Bronchial epithelial cell (primary cell): ENCODE results near the gene C11orf68. TPM values are rescaled to one million over a fixed set of nuclear protein-coding genes. Genes with fewer than 3 reads are reported as not detected.
"Not testable (repeated sequence)": the region's sequence is repeated elsewhere in the genome, so short reads cannot be mapped to it uniquely, and the experiment has no call there.

Experiments used
- DNase-seq: peaks from one replicate; pipeline ENCODE4 v3.0.0-alpha.2; 2010; ENCODE audit warnings: low read depth
- FAIRE-seq: peaks from 2 replicates; lab custom pipeline; 2011; peaks lifted over from hg19 to GRCh38; lab: Jason Lieb, UNC
- H3K27me3 ChIP-seq: 2 replicates; pipeline ENCODE4 v1.5.1; 2011; ENCODE audit warnings: low read length; ENCODE audit not compliant: control insufficient read depth, insufficient read depth
- H3K36me3 ChIP-seq: 2 replicates; pipeline ENCODE4 v1.5.1; 2011; ENCODE audit warnings: low read length; ENCODE audit not compliant: control insufficient read depth, insufficient read depth
- H3K4me3 ChIP-seq: 2 replicates; pipeline ENCODE4 v1.5.1; 2011; ENCODE audit warnings: mild to moderate bottlenecking, low read depth, low read length, control low read depth
- total RNA-seq: library from RNA; depleted of rRNA; stranded (reverse); fragments of >200 nt; gene quantifications from 2 replicates; pipeline ENCODE4 v1.2.1, GENCODE V29; 2014
- TF ChIP-seq, protein P1 (sequence below): IDR thresholded peaks from 2 replicates; pipeline ENCODE4 v1.5.1; 2011; ENCODE audit warnings: mild to moderate bottlenecking, moderate library complexity, low read length, control low read depth, inconsistent platforms; ENCODE audit not compliant: insufficient read depth, severe bottlenecking

C11orf68 gene
- total RNA-seq, 1 donor from 2014 or later = 8.4 TPM

DNA sequence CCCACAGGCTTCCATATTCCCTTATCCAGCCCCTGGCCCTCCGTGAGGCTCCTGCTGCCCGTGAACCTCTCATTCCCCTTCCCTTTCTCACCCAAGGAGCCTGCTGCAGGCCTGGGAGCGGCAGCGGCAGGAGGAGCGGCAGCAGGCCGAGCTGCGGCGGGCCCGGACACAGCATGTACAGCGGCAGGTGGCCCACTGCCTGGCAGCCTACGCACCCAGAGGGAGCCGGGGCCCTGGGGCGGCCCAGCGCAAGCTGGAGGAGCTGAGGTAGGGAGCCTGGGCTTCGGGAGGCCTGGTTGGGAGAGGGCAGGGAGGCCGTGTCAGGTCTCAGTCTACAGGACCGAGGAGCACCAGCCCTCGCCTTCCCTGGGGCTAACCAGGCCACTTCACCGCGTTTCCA is 34.6 kb upstream of the C11orf68 start:
- Histone ChIP-seq H3K4me3 (no peak overlapping the region), H3K27me3 (no peaks in the 10 kb centered on the region), H3K36me3 (no peaks in the 10 kb centered on the region)
- DNase-seq (no peak), FAIRE-seq (no peak)
- TF ChIP-seq, protein P1, sequence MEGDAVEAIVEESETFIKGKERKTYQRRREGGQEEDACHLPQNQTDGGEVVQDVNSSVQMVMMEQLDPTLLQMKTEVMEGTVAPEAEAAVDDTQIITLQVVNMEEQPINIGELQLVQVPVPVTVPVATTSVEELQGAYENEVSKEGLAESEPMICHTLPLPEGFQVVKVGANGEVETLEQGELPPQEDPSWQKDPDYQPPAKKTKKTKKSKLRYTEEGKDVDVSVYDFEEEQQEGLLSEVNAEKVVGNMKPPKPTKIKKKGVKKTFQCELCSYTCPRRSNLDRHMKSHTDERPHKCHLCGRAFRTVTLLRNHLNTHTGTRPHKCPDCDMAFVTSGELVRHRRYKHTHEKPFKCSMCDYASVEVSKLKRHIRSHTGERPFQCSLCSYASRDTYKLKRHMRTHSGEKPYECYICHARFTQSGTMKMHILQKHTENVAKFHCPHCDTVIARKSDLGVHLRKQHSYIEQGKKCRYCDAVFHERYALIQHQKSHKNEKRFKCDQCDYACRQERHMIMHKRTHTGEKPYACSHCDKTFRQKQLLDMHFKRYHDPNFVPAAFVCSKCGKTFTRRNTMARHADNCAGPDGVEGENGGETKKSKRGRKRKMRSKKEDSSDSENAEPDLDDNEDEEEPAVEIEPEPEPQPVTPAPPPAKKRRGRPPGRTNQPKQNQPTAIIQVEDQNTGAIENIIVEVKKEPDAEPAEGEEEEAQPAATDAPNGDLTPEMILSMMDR = no peak

DNA sequence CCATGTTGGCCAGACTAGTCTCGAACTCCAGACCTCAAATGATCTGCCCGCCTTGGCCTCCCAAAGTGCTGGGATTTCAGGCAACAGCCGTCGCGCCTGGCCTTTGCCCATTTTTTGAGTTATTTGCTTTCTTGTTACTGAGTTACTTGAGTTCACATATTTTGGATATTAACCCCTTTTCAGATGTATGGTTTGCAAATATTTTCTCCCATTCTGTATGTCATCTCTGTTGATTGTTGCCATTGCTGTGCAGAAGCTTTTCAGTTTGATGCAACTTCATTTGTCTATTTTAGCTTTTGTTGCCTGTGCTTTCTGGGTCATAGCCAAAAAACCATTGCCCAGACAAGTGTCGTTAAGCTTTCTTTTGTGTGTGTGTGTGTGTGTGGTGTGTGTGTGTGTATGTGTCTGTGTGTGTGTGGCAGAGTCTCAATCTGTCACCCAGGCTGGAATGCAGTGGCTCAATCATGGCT is 33.2 kb upstream of the C11orf68 start:
- FAIRE-seq (peak; percentile 75), DNase-seq (peak; percentile 58)
- H3K36me3 ChIP-seq = no peaks in the 10 kb centered on the region
- TF ChIP-seq, protein P1 = no peak
- no peaks in the 10 kb centered on the region for H3K27me3 ChIP-seq
- H3K4me3 ChIP-seq = no peak overlapping the region

DNA sequence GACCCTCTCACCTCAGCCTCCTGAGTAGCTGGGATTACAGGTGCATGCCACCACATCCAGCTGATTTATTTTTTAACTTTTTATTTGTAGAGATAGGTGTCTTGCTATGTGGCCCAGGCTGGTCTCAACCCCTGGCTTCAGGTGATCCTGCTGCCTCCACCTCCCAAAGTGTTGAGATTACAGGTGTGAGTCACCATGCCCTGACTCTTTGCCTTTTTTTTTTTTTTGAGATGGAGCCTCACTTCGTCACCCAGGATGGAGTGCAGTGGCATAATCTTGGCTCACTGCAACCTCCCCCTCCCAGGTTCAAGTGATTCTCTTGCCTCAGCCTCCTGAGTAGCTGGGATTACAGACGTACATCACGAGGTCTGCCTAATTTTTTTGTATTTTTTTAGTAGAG is 32.8 kb upstream of the C11orf68 start:
- not testable (repeated sequence) for FAIRE-seq, H3K27me3 ChIP-seq, H3K4me3 ChIP-seq, H3K36me3 ChIP-seq
- peak; percentile 71 for DNase-seq

DNA sequence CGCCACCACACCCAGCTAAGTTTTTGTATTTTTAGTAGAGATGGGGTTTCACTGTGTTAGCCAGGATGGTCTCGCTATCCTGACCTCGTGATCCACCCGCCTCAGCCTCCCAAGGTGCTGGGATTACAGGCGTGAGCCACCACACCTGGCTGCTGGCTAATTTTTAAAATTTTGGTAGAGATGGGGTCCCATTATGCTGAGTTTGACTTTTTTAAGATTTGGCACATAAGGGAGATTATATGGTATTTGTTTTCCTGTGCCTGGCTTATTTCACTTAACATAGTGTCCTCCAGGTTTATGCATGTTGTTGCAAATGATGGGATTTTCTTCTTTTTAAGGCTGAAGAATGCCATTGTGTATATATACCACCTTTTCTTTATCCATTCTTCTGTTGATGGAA is 31.8 kb upstream of the C11orf68 start:
- not testable (repeated sequence) for H3K27me3 ChIP-seq, DNase-seq, H3K4me3 ChIP-seq, FAIRE-seq, H3K36me3 ChIP-seq

DNA sequence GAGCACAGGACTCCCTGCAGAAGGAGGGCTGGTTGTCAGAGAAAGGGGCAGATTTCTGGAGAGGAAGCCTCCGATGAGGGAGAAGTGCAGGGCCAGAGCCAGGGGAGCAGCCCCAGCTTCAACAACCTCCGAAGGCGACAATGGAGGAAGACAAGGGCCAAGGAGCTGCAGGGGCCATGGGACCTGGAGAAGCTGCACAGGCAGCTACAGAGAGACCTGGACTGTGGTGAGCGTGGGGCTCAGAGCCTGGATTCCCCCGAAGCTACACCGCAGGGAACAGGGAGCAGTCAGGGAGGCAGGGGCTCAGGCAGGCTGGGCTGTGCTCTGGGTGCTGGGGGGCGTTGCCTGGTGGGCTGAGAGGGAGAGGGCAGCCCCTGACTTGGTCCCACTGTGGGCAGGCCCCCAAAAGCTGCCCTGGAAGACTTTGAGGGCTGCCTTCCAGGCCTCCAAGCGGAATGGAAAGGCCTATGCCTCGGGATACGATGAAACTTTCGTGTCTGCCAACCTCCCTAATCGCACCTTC is 28.8 kb upstream of the C11orf68 start:
- FAIRE-seq (no peak), DNase-seq (no peak)
- Histone ChIP-seq H3K27me3 (no peaks in the 10 kb centered on the region), H3K4me3 (no peak overlapping the region), H3K36me3 (no peaks in the 10 kb centered on the region)
- TF ChIP-seq, protein P1 = no peak

DNA sequence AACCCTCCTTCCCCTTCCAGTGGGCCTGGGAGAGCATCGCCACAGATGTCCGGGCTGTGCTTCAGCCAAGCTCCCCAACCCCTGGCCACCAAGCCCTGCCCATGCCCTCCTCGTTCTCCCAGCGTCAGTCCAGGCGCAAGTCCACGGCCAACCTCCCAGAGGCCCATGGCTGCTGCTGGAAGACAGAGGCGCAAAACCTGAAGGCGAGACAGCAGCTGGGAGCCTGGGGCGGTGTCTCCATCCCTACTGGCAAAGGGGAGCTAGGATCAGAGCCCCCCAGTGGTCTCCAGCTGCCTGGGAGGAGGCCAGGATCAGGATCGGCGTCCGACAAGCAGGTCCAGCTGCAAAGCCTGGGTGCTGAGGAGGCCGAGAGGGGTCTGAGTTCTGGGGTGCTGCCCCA is 28.3 kb upstream of the C11orf68 start:
- FAIRE-seq = no peak
- DNase-seq = no peak
- TF ChIP-seq, protein P1 = no peak
- Histone ChIP-seq H3K27me3 (no peaks in the 10 kb centered on the region), H3K36me3 (no peaks in the 10 kb centered on the region), H3K4me3 (no peak overlapping the region)

DNA sequence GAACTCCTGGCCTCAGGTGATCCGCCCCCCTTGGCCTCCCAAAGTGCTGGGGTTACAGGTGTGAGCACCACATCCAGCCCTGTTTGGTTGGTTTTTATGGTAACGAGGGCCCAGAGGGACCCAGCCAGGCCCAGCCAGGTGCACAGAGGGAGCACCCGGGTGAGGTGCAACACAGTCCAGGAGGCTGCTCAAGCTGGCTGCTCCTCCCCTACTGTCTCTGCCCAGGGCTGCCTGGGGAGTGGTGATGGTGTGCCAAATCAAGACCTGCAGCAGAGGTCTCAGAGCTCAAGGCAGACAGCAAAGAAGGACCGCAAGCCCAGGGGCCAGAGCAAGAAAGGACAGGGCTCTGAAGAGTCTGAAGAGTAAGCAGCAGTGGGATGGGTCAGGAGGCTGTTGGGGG is 27.8 kb upstream of the C11orf68 start:
- Histone ChIP-seq H3K4me3 (no peak overlapping the region), H3K27me3 (no peaks in the 10 kb centered on the region), H3K36me3 (no peaks in the 10 kb centered on the region)
- no peak for FAIRE-seq
- TF ChIP-seq, protein P1 = no peak
- DNase-seq = no peak
